Fibroblast of lung (primary cell): Measurements from ENCODE around the gene CYP2D6.

ENCODE experiments used
- CTCF ChIP-seq, 2 donors: IDR thresholded peaks in 1 of 2; conservative IDR thresholded peaks in 1 of 2; 1 replicate in 1 of 2; 2 replicates in 1 of 2; pipeline ENCODE4 v1.5.1; 2011 to 2012; ENCODE audit warnings: low read length in 2 of 2, control low read depth in 1 of 2, inconsistent platforms in 1 of 2, low read depth in 1 of 2, mild to moderate bottlenecking in 1 of 2
- EZH2 ChIP-seq: IDR thresholded peaks from 2 replicates; pipeline ENCODE4 v1.5.1; 2012; ENCODE audit warnings: low read length, control low read depth, mild to moderate bottlenecking; ENCODE audit errors: missing control alignments

- no peak for TF ChIP-seq EZH2
- no peak for TF ChIP-seq CTCF (conservative IDR thresholded peaks at IDR 0.05 in 1 of 2, IDR thresholded peaks at IDR 0.05 in 1 of 2; ENCODE audit: low read depth in 1 of 2, low read length in 2 of 2)
Measured at GRCh38 chr22:42156598-42156997, 26.0 kb upstream of the CYP2D6 start.
